Right hindlimb (tissue), 1 donor: ENCODE results near the gene TMEM147.

Source experiments
- DNase-seq: peaks from one replicate; pipeline ENCODE4 v3.0.0-alpha.2; 2018

TMEM147 gene

GRCh38 chr19:35549174-35549788, 3.9 kb downstream of the TMEM147 start:
- DNase-seq = peak; percentile 46

- DNase-seq = no peak
Measured at GRCh38 chr19:35549879-35550523, 4.6 kb downstream of the TMEM147 start.

DNA sequence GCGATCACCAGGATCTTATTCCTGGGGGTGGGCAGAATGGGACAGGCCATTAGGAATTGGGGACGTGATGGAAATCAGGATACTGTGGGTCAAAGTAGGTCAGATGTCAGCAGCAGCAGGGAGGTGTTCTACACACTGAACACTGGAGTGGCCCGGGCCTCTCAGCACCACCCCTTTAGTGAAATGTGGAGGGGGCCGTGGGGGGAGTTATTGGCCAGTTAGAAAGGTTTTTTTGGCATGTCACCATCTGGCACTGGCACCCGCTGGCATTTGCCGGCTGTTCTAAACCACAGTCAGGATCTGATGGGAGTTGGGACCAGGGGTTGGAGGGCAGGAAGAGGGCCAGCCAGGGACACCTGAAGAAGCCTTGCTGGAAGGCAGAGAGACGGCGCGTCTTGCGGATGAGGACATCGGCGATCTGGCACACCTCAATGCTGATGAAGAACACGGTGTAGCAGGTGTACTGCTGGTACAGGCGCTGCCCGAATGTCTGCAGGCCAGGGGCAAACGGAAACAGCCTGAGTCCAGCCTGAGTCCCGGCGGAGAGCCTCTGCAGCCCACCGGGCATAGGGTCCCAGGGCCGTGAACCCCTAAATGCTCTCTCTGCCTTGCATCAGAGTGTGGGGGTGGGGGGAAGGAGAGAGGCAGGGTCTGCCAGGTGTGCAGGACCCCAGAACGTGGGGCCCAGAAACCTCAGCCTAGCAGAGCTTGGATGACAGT, 5.8 kb downstream of the TMEM147 start:
- DNase-seq = no peak

DNA sequence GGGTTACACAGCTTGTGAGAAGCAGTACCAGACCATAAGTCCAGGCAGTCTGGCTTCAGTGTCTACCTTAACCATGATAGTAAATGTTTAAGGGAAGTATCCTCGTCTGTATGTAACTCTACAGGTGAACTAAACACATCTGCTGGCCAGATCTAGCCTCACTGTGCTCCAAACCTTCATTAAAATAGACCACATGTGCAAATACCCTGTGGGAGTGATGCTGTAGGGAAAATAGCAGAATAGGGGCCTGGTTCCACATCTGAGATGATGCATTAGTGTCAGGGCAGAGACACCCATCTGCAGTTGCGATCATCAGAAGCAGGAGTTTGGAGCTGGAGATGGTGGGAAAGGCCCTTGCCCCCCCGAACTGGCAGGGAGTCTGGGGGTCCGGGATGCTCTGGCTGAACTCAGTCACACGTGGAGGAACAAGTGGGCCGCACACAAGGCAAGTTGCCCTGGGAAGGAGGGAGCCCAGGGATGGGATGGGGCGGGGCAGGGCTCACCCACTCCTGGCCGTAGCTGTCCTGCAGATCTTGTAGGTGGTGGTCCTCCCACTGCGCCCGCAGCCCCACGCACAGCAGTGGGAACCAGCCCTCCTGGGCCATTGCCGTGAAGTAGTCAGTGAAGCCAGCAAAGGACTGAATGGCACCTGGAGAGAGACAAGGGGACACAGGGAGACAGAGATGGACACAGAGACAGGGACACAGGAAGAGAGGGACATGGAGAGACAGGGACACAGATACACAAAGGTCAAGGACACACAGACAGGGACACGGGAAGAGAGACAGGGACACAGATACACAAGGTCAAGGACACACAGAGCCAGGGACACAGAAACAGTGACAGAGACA, 7.3 kb downstream of the TMEM147 start:
- DNase-seq = no peak

- DNase-seq = no peak
Measured at GRCh38 chr19:35553385-35554000, 8.1 kb downstream of the TMEM147 start.

GRCh38 chr19:35554076-35554475, 8.7 kb downstream of the TMEM147 start:
- no peak for DNase-seq

DNA sequence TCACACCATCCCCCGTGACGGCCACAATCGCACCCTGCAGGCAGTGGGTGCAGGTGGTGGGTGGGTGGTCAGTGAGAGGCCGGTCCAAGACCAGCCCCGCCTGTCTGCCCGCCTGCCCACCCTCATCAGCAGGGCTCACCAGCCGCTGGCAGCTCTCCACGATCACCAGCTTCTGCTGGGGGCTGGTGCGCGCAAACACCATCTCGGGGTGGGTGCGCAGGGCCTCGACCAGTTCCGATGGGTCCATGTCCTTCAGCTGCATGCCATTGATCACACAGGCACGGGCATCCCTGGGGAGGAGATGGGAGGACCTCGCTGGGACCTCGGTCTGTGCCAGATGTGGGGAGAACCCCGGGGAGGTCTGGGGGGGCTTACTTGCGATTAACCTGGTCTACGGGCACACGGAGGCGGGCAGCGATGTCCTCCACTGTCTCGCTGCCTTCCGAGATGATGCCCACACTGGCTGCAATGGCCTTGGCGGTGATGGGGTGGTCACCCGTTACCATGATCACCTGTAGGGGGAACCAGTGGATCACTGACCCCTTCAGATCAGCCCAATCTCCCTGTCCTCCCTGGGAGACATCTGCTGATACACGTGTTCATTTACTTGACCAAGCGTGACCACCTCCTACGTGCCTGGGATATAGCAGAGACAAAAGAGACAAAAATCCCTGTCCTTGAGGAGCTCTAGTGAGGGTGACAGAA, 10.0 kb downstream of the TMEM147 start:
- DNase-seq = no peak

DNA sequence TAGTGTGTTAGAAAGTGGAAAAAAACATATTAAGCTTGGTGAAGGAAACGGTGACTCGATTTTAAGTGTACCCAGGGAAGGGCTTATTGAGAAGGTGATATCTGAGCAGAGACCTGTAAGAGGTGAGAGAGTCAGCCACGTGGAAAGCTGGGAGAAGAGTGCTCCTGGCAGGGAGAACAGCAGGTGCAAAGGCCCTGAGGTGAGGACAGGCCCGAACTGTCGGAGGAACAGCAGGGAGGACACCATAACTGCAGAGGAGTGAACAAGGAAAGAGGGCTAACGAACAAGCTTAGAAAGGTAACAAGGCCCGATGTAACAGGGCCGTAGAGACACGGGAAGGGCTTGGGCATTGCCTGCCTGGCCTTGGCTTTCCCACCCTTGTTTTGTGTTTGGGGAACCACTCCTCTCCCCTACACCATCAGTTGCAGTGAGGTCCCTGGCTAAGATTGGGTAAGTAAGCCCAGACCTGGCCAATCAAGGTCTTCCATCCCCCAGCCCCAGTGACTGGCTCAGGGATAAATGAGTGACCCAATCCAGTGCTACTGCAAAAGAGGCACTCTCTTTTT, 10.7 kb downstream of the TMEM147 start:
- no peak for DNase-seq

DNA sequence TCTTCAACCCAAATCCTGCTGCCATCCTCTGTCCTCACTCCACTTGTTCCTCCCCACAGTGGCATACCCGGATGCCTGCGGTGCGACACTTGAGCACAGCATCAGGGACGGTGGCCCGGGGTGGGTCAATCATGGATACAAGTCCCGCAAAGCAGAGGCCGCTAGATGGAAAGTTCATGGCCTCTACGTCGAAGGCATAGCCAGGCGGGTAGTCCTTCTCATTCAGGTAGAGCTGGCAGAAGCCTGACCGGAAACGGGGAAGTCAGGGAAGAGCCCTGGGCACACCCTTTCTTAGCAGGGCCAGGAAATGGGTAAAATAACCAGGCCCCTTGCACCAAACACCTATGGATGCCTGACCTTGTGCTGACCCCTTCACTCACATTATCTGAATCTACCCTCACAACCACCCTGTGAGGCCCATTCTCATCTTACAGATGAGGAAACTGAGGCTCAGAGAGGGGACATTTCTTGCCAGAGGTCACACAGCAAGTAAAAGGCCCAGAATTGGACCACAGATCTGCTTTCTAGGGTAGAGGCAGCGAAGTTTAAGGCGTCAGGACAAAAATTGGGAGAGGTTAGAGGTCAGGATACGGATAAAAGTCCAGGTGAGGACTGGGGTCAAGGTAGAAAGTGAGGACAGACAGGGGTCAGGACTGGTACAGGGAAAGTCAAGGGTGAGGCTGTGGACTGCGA, 11.6 kb downstream of the TMEM147 start:
- DNase-seq = no peak

- DNase-seq = peak; percentile 71
Measured at GRCh38 chr19:35557539-35558399, 12.3 kb downstream of the TMEM147 start.

GRCh38 chr19:35558400-35559280, 13.2 kb downstream of the TMEM147 start:
- no peak for DNase-seq

DNA sequence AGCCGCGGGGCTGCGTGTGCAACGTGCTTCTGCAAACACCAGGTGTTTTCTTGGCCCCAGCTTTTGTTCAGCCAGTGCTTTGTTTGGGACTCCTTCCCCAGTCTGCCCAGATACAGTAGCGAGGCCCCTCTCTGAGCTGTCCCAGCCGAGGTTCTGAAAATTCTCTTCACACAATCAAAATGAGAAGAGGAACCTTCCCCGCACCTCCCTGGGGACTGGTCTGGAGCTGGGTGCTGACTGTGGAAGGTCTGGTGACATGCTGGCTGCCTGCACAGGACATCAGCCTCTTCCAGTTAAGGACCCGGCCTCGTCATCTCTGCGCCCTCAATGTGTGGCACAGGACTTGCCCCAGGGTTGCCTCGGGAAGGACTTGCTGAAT, 13.8 kb downstream of the TMEM147 start:
- no peak for DNase-seq

GRCh38 chr19:35559781-35560180, 14.4 kb downstream of the TMEM147 start:
- DNase-seq = no peak

- no peak for DNase-seq
Measured at GRCh38 chr19:35560271-35560670, 14.8 kb downstream of the TMEM147 start.

- no peak for DNase-seq
Measured at GRCh38 chr19:35560677-35561076, 15.3 kb downstream of the TMEM147 start.

DNA sequence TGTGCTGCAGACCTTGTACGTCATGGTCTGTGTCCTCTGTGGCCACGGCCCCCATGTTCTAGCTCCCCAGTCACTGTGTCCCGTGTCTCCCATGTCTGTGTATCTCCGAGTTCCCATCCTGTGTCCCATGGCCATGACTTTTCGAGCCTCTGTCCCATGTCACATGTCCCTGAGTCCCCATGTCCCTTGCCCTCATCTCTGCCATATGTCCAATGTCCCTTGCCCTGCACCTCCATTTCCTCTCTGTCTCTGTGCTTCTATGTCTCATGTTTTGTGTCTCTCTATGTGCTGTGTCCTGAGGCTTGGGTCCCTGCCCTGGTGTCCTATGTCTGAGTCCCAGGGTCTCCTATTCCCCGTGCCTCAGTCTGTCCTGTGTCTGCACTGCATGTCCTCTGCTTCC, 16.0 kb downstream of the TMEM147 start:
- DNase-seq = no peak

DNA sequence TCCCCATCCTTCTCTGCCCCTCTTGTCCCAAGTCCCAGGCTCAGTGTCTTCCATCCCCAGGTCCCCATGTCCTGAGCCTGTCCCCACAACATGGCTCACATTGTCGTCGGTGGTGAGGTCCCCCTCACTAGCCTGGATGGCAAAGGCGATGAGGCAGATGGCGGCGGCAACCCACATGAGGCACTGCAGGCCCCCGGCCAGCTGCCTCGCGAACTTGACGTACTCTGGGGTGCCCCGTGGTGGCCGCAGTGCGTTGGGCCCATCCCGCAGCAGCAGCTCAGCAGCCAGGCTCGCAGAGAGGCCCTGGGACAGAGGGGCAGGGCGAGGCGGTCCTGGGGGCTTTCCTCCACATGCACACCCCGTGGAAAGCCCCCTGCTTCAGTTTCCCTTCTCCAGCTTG, 16.9 kb downstream of the TMEM147 start:
- no peak for DNase-seq

DNA sequence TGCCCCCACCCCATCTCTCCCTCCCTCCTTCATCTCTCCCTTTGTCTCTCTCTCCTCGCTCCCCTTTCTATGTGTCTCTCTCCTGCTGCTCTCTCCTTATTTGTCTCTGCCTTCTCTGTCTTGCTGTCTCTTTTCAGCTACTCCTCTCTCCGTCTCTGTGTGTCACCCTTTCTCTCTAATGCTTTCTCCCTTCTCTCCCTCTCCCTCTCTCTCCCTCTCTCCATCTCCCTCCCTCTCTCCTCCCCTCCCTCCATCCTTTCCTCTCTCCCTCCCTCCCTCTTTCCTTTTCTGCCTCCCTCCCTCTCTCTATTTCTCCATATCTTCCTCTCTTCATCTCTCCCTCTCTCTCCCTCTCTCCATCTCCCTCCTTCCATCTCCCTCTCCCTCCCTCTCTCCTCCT, 17.4 kb downstream of the TMEM147 start:
- DNase-seq = no peak

DNA sequence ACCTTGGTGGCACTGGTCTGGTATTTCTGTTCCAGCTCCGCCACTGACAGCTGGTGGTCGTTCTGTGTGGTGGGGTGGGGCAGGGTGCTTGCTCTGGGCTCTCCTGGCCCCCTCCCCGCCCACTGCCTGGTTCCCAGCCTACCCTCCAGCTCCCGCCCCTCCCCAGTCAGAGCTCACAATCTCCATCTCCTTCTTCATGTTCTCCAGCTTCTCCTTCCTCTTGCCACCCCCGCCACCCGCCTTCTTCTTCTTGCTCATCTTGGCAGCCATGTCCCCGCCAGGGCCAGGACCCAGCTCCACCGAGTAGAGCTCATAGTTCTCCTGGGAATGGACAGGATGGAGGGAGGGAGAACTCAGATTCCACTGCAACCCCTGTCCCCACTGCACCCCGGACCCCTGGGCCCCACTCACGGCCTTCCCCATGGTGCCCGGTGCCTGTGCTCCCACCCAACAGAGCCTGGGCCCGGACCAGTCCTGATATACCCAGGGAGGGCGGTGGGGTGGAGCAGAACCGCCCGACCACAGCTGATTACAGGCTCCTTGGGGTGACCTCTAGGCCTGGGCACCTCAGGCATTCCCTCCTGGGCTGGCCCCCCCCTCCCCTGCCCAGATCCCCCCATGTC, 17.9 kb downstream of the TMEM147 start, which contains the start of gene ATP4A:
Gene ATP4A (minus strand): TSS at position 452 of the 623 bp plus-strand sequence. CDS start 29 bp downstream, at position 423.
- DNase-seq = no peak
